GM19372 (cell line): ENCODE results near the gene NT5DC1.

Source experiments
- ATAC-seq: cut with Tn5 transposase; IDR thresholded peaks from one replicate; pipeline ENCODE4 v1.9.1; 2021; ENCODE audit warnings: mild to moderate bottlenecking, low read depth, moderate library complexity; ENCODE audit not compliant: unreplicated experiment

Gene NT5DC1

DNA sequence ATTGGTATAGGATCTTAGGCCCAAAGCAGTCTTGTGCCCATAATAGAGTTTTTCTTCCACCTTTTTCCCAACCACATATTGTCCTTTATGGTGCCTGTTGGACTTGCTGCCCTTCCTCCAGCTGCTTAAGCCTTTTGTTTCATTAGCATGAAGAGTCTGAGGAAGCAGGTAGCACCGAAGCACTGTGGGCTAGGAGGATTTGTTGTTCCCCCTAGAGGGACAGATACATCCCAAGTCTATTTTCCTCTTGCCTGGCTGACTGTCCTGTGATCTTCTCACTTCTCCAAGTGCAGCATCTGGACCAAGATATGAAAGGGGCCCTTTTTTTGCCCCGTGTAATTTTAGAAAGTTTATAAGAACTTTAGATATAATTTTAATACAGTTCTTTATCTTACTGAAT lies 75.9 kb downstream of the NT5DC1 start:
- ATAC-seq, result no peak

DNA sequence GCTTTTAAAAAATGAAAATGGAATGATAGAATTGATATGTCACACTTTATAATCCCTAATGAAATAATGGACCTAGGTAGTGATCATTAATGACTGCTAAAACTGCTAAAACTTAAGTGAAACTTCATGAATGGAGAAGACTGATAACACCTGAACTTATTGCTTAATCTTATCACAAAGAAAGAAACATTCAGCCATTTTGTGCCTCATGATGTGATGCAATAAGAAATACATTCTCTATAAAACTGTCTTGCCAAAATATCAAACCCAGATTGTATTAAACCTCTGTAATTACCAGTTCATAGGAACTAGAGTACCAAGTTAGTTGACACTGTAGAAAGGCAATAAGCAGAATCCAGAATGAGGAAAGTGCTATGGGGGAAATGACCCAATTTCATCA lies 79.7 kb downstream of the NT5DC1 start:
- no peak for ATAC-seq

DNA sequence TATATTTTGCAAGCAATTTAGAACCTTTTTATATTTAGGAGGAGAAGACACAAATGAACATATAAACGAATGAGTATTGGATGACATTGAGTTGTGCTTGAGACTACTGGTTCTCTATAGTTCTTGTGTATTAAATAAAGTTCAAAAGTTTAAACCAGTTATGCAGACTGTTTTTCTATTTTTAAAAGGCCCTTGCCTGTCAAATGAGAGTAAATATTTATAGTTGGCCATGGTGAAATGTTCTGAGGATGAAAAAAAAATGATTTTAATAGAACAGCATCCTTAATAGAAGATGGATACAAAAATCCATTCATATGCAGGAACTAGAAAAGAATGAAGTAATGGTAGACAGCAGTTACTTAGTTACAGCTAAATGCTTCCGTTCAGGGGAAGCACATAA lies 88.8 kb downstream of the NT5DC1 start:
- no peak for ATAC-seq

DNA sequence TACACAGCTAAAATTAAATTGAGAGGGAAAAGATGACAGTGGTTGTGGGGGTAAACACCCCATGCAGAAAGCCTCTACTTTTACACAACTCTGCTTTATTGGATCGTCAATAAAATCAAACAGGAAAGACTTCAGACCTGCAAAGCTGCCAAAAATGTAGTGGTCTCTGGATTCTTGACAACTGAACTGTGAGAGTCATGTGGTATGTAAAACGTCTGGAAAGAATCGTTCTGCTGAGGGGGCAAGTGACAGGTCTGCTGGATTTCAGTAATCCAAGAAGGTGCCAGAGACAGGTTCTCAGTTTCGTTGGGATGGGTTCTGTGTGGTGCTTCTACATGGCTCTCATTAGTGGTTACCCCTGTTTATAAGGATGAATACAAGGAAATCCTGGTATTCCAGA lies 89.9 kb downstream of the NT5DC1 start:
- no peak for ATAC-seq

DNA sequence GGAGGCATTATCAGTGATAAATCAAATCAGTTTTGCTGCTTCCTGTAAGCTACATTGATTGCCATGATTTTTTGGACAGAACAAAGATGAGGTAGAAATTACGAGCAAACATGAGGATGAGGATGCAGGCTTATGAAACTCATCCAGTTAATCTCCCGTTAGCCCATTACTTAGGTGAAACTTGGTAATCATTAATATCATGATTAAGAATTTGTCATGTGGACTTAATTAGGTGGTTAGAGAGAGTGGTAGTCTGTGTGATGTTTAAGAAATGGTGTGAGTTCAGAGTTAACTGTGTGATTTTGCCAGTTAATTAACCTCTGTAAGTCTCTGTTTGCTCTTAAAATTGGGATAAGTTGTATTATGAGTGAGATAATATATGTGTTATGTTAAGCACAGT lies 91.2 kb downstream of the NT5DC1 start:
- no peak for ATAC-seq

DNA sequence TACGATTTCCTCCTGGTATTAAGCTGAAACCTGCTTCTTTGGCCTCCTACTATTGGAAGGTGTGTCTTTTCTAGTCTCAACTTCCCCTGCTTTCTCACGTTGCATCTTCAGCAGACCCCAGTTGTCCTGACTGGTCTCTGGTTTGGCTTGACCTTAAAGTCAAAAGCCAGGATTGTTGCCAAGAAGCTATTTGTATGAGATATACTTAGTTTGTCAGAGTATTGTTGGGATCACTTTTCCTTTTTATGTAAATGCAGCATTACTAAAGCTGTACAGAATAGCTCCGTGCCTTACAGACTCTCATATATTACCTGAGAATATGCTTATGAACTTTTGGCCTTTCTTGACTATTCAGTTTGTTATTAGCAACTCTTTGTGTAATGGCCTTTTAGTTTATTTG lies 92.1 kb downstream of the NT5DC1 start:
- no peak for ATAC-seq

DNA sequence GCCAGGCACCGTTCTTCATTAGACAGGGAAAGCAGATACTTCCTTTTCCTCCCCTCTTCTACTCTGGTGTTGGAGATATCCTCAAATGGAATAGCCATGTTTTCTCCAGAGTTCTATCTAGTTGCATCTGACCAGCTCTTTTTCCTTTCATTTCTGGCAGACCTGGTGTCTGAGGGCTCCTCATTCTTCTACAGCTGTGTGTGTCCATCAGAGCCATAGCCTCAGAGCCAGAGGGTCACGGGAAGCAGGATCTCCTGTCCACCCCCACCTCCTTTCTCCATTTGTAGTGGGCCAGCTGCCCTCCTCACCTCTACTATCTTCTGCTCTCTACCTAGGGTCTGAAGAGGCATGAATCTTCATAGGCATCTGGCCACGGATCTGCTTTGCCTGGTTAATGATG lies 96.2 kb downstream of the NT5DC1 start:
- ATAC-seq, result no peak

DNA sequence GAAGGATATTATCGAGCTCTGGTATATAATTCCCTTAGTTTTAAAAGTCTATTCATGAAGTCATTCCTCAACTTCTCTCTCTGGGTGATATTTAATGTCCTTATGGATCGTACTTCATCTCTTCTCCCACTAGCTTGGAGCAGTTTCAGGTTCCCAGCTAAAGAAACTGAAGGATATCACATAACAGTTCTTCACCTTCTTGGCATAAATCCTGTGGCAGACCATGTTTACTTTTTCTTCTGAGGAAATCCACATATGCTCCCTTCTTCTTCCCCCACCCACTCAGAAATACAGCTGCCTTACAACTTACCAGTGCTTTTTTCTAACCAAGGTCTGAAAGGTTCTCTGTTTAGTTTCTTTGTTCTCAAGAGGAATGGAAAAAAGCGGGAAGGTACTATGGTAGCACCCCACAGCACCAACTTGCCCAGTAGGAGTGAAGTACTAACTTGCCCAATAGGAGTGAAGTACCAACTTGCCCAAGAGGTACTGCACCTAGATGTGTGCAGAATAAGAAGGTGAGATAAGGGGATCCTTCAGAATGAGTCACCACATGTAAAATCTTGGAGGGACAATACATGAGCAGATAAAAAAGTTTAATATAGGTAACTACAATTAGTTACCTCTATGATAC lies 100.1 kb downstream of the NT5DC1 start:
- ATAC-seq, result no peak

DNA sequence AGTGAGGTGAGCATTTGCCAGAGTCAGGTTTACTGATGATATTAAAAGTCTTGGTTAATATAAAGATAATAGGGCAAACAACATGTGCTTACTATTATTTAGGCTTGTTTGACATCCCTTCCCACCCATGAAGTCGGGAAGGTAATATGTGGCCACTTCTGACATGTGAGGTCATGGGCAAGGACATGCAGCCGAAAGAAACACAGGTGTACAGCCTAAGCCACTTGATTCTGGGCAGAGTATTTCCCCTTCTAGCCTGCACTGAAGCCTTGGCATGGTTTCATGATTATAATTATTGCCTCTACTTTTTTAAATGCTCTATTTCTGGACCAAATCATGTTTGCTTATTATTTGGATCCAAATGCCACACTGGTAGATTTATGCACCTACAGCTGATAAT lies 100.9 kb downstream of the NT5DC1 start:
- ATAC-seq, result no peak

DNA sequence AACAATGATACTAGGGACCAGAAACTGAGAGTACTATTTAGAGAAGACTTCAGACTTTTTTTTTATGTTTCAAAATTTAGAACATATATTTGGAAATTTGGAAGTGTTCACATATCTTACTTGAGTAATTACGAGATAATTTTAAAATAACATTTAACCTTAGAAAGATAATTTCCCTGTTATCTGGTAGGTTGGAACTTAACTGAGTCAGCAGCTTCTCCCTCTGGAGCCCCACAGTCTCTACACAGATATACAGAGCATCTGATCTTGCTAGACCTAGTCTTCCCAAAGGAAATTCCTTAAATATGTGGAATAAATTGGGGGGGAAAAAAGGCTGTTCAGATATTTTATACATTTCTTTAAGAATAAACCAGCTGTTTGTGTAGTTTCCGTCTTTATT lies 104.6 kb downstream of the NT5DC1 start:
- ATAC-seq, result no peak

DNA sequence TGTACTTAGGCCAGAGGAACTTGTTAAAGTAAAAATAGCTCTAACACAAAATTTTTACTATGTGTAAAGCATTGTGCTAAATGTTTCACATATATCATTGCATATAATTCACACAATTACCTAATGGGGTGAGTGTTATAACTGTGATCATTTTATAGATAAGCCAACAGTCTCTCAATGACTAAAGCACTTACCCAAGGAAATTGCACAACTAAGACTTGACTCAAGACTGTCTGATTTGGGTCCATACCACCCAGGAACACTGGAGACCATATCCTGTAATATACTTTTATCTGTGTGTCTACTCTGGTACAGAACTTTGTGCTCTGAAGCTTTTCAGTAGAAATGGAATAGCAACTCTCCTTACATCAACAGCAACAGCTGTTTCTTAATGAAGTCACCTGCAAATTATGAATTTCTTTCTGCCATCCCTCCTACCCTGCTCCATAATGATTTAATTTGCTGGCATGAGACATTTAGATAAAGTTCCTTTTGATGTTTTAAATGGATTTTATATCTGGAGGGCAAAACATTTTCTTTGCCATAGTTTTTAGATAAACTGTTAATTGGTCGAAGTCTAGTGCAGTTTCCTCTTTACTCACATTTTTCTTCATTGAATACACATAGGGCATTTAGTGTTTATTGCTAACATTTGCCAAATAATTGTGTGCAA lies 105.7 kb downstream of the NT5DC1 start:
- no peak for ATAC-seq

DNA sequence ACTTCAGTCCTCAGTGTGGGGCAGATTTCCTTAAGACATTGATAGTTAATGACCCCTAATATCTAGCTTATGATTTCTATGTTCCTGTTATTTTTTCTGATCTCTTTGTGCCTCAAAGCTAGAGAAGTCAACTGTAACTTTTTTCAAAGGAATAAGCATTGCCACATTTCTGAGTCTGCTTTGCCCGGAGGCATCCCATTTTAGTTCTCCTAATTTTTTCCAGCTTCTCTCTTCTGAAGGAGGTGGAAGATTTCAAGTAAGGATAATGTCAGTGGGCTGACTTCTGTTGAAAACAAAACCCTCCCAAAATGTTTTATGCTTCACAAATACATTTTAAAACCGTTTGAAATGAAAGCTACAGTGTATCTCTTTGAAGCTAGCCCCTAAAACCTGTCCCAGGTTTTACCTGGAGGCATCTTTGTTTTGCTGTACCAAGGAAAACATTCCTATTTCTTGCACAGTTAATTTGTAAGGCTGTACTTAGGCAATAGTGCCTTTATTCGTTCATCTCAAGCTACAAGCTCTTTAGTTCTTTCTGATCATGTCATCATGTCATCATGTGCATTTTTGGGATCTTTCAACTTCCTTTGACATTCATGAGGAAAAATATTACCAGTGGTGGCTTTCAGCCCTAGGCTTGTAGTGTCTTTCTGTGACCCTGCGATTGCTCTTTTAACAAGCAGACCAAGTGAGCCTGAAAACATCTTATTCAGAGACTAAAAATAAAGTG lies 107.6 kb downstream of the NT5DC1 start:
- no peak for ATAC-seq

DNA sequence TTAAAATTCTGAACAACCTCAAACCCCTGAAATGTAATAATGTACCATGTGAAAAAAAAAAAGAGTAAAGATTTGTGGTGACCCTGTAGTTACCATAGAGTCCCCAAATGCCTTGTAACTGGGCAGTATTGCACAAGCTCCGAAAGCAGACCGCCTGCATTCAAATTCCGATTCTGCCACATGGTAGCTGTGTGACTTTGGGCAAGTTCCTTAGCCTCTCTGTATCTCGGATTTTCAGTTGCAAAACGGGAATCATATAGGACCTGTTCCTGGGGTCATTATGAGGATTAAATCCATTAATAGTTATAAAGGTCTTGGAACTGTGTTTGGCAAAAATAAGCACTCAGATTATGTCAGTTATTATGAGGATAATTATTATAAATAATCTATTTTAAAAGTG lies 109.7 kb downstream of the NT5DC1 start:
- no peak for ATAC-seq

DNA sequence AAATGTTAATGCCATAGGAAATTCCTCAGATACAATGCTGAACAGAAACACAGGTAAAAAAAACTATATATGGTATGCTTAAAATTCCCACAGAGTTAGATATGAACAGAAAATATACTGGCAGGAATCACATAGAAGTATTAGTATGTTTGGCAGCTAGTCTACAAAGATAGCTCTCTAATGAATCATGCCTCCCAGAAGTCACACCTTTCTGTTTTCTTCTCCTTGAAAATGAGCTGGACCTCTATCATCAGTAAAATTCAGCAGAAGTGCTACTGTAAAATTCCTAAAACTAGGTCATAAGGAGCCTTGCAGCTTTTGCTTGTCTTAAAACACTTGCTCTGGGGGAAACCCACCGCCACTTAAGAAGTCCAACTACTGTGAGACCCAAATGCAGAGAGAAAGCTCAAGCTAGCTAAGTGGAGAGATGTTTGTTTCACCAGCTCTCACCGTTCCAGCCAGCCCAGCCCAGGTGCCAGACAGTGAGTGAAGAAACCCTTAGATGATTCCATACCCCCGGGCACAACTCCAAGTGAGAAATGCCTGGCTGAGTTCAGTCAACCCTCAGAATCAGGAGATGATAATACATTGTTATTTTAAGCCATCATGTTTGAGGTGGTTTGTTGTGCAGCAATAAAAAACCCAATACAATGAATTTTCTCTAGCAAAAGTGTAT lies 110.2 kb downstream of the NT5DC1 start:
- ATAC-seq, result no peak

DNA sequence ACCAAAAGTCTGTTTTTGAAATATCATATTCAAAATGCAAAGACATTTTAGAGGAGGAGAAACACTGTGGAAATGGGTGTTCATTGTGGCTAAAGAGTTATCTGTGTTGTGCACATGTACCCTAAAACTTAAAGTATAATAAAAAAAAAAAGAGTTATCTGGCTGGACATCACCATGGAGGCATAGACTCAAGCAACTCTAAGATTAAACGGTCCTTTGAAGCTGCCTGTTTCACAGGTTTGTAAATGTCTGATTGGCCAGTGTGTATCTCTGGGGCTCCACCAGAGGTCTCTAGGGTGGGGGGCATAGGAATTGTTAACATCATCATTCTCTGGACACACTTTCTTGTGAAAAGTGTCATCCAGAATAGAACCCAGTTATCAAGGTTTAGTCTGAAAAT lies 114.0 kb downstream of the NT5DC1 start:
- no peak for ATAC-seq

DNA sequence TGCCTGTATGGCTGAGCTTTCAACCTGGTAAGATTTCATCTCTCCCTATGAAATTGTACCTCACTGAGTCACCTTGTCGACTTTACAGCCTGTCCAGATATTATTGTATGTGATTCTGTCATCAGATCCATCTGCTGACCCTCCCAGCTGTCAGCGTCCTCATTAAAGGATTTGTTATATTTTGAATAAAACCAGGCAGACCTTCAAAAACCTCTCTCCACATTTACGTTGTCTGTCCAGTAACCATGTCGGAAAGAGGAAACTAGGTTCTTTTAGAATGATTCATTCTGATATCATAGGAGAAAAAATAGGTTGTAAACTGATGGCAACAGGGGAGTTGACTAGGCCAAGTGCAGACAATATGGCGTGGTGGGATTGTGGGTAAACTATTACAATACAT lies 114.8 kb downstream of the NT5DC1 start:
- ATAC-seq, result no peak

DNA sequence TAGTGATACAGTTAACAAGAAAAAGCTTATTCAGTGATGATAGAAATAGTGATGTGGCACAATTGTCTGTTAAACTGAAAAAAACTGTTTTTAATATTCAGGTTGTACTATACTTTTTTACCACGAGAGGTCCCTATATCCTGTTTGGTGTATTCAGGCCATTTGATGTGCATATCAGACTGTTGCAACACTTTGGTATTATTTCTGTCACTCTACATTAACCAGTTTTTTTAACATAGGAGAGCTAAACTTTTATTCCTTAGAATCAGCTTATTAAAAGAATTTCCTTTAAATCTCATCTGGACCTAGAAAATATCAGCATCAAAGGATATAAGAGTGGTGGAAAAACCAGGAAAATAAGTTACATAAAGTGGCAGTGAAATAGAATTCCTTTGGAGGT lies 116.4 kb downstream of the NT5DC1 start:
- no peak for ATAC-seq

DNA sequence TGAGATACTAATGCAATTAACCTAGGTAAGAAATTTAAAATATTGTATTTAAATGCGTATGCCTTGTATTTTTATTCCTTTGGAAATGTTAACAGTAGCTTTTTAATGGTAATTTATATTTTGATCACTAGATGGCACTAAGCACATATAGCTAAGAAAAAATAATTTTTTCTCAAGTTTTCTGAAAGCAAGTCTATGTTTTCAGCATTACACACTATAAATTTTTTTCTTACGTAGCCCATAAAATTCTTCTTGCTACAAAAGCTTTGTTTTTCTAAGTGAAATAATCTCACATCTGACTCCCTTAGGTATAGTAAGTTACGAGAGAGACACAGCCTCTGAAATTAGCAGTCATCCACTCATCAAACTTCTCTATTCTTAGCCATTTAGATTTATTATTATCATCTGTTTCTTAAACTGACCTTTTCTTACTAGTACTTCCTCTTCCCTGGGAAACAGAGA lies 117.5 kb downstream of the NT5DC1 start:
- ATAC-seq, result no peak

DNA sequence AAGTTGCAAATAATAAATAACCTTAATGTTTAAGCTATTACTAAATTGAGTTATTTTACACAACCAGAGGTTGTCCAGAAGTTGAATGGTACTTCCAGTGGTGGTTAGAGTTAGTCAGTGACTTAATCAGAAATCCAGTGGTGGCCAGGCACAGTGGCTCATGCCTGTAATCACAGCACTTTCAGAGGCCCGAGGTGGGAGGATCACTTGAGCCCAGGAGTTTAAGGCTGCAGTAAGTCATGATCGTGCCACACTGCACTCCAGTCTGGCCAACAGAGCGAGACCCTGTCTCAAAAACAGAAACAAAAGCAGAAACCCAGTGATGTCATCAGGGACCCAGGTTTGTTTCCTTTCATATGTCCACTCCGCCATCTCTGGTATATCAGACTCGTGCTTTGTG lies 118.2 kb downstream of the NT5DC1 start:
- ATAC-seq, result no peak

DNA sequence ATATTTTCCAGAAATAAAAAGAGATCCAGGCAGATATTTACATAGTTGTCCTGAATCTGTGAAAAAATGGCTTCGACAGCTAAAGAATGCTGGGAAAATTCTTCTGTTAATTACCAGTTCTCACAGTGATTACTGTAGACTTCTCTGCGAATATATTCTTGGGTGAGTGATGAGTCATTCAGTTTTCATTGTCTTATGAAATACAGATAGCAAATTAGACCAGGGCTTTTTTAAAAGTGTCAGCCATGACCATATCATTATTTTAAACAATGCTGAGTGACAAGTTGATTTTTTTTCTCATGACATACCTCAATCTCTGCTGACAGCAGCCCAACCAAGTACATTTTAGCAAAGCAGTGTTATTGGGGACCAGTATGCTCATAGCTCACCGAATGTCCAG lies 120.4 kb downstream of the NT5DC1 start:
- no peak for ATAC-seq

DNA sequence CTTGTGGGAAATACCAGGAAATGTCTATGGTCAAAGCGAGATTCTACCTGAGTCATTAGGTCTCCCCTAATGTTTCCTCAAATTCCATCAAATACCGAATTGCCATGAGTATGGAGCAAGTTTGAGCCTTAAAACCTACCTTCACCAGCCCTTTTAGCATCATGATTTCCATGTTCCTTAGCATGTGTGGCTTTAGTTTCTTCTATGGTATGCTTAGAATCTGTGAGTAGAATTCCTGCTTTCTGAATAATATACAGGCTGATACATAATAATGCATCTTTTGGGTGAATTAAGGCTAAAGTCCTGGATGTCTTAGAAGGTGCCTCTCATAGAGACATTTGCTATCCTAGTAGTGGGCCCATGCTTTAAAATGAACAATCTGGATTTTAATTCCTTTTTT lies 121.3 kb downstream of the NT5DC1 start:
- ATAC-seq, result no peak
